ENCODE data around the gene VAMP8.
A peak's percentile ranks its signal among the peaks of the same experiment; 100 is the strongest.

VAMP8 gene

GRCh38 chr2:85583667-85584353 is 6.4 kb downstream of the VAMP8 start:
- no peak for DNase-seq (ENCODE audit: low spot score)
- H3K27ac ChIP-seq, result peak overlapping the region; percentile 83 to 96
- no peak for TF ChIP-seq CTCF (IDR thresholded peaks at IDR 0.05)
- peak overlapping the region; percentile 92 for H3K4me3 ChIP-seq

GRCh38 chr2:85584354-85584856 is 7.0 kb downstream of the VAMP8 start, which contains the start of gene VAMP5:
VAMP5 (plus strand) TSS chr2:85584431; CDS start chr2:85584491, 60 bp downstream.
- H3K27ac ChIP-seq, result peak within 1 kb of the TSS; percentile 83 to 96
- H3K4me3 ChIP-seq, result peak within 1 kb of the TSS; percentile 92
- no peak for TF ChIP-seq CTCF (IDR thresholded peaks at IDR 0.05)
- no peak for DNase-seq (ENCODE audit: low spot score)

- no peak for DNase-seq (ENCODE audit: low spot score)
- no peak for TF ChIP-seq CTCF (IDR thresholded peaks at IDR 0.05)
- H3K4me3 ChIP-seq, result peak overlapping the region; percentile 92
Measured at GRCh38 chr2:85584857-85585780, 7.7 kb downstream of the VAMP8 start.

GRCh38 chr2:85585781-85586105 is 8.4 kb downstream of the VAMP8 start:
- DNase-seq (ENCODE audit: low spot score), result no peak
- H3K27ac ChIP-seq, result peak overlapping the region; percentile 83 to 96
- TF ChIP-seq CTCF (IDR thresholded peaks at IDR 0.05), result no peak
- H3K4me3 ChIP-seq, result peak overlapping the region; percentile 92

More at GRCh38 chr2:85584857-85585780, 7.7 kb downstream of the VAMP8 start:
- peak overlapping the region; percentile 83 to 96 for H3K27ac ChIP-seq

- peak overlapping the region; percentile 17 to 82 for H3K27ac ChIP-seq
- TF ChIP-seq CTCF (IDR thresholded peaks at IDR 0.05), result no peak
- DNase-seq (ENCODE audit: low spot score), result no peak
- no peak overlapping the region for H3K4me3 ChIP-seq
Measured at GRCh38 chr2:85588236-85588635, 10.8 kb downstream of the VAMP8 start.

- DNase-seq (ENCODE audit: low spot score), result no peak
- TF ChIP-seq CTCF (IDR thresholded peaks at IDR 0.05), result no peak
- Histone ChIP-seq H3K27ac (peak overlapping the region; percentile 17 to 82), H3K4me3 (no peak overlapping the region)
Measured at GRCh38 chr2:85588645-85589044, 11.3 kb downstream of the VAMP8 start.

Data from coronary artery (tissue), 2 donors.